BJ (cell line): ENCODE measurements around the gene TOX2. TPM values are rescaled to one million over a fixed set of nuclear protein-coding genes. Genes with fewer than 3 reads are reported as not detected.

ENCODE experiments used
- CTCF ChIA-PET: fragments of 350-600 bp; formaldehyde crosslinking; extraction: SDS; loops from one replicate; lab custom pipeline; 2021; ENCODE audit warnings: antibody characterized with exemption, inconsistent platforms; lab: Yijun Ruan, JAX
- POLR2A ChIA-PET: fragments of 300-600 bp; sonication (Branson Sonifier 250); formaldehyde crosslinking; extraction: SDS; loops from one replicate; lab custom pipeline; 2021; ENCODE audit warnings: antibody characterized with exemption; lab: Charles Lee
- DNase-seq: peaks from one replicate; pipeline ENCODE4 v3.0.0-alpha.2; 2011; ENCODE audit warnings: low read depth
- H3K27me3 ChIP-seq: 2 replicates; pipeline ENCODE4 v1.6.0; 2011; ENCODE audit warnings: low read length; ENCODE audit not compliant: control insufficient read depth, insufficient read depth
- H3K36me3 ChIP-seq: 2 replicates; pipeline ENCODE4 v1.5.1; 2011; ENCODE audit warnings: low read length; ENCODE audit not compliant: control insufficient read depth, insufficient read depth
- H3K4me3 ChIP-seq: 2 replicates; pipeline ENCODE4 v1.5.1; 2011; ENCODE audit warnings: low read depth, mild to moderate bottlenecking, control low read depth, low read length
- polyA plus RNA-seq: library from polyadenylated mRNA; depleted of rRNA; stranded (reverse); fragments of >200 nt; gene quantifications from 2 replicates; pipeline ENCODE4 v1.2.3, GENCODE V29; 2011
- TF ChIP-seq, protein P1 (sequence below): IDR thresholded peaks from 2 replicates; pipeline ENCODE4 v1.5.1; 2011; ENCODE audit warnings: low read depth, mild to moderate bottlenecking, control low read depth, inconsistent platforms, low read length, moderate library complexity; ENCODE audit not compliant: insufficient read depth

TOX2 gene
- polyA plus RNA-seq, 1 experiment: 7.6 TPM

DNA sequence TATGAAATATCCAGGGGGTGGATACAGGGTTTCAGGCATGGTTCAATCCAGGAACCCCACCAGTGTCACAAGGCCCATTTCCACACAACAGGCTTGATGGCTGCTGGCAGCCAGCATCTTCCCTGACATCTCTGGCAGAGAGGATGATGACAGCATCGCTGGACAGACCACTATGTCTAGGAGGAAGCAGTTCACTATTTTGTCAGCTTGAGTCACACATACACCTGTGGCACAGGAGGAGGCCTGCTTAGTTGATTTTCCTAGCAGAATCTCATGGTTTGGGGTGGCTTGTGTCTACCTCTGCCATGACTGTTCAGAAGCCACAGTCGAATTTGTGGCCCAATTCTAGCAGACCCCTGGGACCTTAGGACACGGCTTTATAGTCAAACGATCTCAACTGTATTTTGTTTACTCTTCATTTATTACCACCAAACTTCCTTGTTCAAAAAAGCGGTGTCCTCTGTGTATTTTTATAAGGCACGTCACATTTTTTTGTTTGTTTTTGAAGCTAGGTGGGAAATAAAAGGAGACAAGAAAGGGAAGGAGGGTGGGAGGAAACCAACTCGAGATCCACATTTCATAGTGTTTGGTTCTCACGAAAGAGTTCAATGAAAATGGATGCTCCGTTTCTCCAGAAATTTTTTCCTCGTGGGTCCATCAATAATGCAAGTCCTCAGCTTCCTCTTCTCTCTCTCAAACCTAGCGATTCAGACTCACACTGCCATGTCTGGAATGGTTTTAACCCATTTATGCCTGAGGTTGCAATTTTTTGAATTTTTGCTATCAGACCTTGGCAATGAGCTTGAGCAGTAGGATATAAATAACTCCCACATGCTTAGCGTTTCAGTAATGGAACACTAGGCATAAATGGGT is 94.4 kb downstream of the TOX2 start:
- CTCF ChIA-PET: interaction anchor here (0.9 kb wide), 1 partner anchor 12 kb away, joined by 4 read pairs; no protein-coding TSS in a partner anchor
- Histone ChIP-seq H3K4me3 (no peak overlapping the region), H3K27me3 (no peaks in the 10 kb centered on the region), H3K36me3 (peaks cover 2% of the 10 kb centered on the region; the same call in 1 of the 2 replicates)
- no peak for DNase-seq
- TF ChIP-seq, protein P1, sequence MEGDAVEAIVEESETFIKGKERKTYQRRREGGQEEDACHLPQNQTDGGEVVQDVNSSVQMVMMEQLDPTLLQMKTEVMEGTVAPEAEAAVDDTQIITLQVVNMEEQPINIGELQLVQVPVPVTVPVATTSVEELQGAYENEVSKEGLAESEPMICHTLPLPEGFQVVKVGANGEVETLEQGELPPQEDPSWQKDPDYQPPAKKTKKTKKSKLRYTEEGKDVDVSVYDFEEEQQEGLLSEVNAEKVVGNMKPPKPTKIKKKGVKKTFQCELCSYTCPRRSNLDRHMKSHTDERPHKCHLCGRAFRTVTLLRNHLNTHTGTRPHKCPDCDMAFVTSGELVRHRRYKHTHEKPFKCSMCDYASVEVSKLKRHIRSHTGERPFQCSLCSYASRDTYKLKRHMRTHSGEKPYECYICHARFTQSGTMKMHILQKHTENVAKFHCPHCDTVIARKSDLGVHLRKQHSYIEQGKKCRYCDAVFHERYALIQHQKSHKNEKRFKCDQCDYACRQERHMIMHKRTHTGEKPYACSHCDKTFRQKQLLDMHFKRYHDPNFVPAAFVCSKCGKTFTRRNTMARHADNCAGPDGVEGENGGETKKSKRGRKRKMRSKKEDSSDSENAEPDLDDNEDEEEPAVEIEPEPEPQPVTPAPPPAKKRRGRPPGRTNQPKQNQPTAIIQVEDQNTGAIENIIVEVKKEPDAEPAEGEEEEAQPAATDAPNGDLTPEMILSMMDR: no peak
- POLR2A ChIA-PET: no interaction called here

DNA sequence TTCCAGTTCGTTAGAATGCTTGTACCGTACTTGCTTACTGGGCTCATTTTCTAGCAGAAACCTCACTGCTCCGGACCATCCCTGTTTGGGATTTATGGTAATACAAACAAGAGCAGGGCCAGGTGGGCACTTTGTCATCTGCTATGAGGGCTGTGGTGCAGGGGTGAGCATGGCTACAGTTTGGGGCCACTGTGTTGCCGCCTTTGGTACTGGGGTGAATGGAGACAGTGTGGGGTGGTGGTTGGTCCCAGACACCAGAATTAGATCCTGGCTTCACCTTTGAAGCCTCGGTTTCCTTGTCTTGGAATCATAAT is 95.0 kb downstream of the TOX2 start:
- POLR2A ChIA-PET: no interaction called here
- no peak for DNase-seq
- Histone ChIP-seq H3K4me3 (no peak overlapping the region), H3K36me3 (peaks cover 2% of the 10 kb centered on the region; the same call in 1 of the 2 replicates), H3K27me3 (no peaks in the 10 kb centered on the region)
- CTCF ChIA-PET: interaction anchor here (0.9 kb wide), 1 partner anchor 13 kb away, joined by 4 read pairs; no protein-coding TSS in a partner anchor
- TF ChIP-seq, protein P1: no peak

DNA sequence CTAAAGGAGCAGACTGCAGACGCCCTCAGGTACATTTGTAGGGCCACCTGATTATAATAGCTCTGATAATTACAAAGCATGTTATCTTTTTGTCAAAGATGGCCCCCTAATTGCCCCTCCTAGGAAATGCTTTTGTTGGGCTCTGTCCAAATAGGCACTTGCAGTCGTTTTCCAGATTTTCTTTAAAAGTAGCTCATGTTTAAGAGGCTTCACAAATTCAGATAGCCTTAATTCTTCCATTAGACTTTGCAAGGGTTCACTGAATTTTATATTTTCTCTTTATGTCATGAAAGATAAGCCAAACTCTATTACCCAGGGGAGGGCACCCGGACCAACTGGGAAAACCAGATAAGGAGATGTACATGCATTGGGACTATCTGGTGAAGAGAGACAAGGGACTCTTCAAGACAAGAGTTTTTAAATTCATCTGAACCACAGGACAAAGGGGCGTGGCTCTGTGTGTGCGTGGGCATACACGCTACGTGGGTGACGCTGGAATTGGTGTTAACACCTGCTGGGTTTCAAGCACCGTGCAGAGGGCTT is 95.6 kb downstream of the TOX2 start:
- no peak overlapping the region for H3K4me3 ChIP-seq
- peaks cover 2% of the 10 kb centered on the region; the same call in 1 of the 2 replicates for H3K36me3 ChIP-seq
- DNase-seq: no peak
- H3K27me3 ChIP-seq: no peaks in the 10 kb centered on the region
- POLR2A ChIA-PET: no interaction called here
- CTCF ChIA-PET: interaction anchor here (0.7 kb wide), 1 partner anchor 1104 kb away, joined by 3 read pairs; no protein-coding TSS in a partner anchor
- TF ChIP-seq, protein P1: no peak

DNA sequence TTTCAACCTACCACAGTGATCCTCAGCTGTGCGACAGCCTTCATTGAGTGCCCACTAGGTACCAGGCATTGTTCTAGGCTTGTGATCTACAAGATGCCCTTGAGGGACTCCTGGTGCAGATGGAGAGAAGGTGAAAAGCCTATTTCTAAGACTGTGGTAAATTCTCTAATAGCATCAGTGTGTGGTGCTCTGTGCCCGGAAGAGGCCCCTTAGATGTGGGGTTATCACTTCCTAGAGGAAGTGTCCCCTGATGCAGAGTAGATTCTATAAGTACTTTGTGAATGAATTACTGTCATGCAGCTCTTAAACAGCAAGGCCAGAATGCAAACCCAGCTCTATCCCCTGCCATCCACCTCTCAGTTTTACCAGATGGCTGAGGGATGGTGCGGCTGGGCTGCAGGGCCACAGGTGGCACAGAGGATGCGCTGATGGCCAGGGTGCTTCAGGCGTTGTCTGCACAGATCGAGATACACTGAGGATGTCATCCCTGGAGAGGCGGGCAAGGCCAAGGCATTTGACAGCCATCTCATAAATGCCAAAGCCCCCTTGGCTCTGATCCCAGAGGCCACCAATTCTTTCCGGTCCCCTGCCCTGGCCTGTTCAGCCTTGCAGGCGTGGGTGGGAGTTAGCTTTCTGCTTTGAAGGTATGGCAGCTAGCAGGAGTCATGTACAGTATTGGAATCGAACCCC is 96.7 kb downstream of the TOX2 start:
- TF ChIP-seq, protein P1: no peak
- Histone ChIP-seq H3K4me3 (no peak overlapping the region), H3K27me3 (no peaks in the 10 kb centered on the region), H3K36me3 (peaks cover 2% of the 10 kb centered on the region; the same call in 1 of the 2 replicates)
- POLR2A ChIA-PET: no interaction called here
- no peak for DNase-seq
- CTCF ChIA-PET: interaction anchor here (1.0 kb wide), 1 partner anchor 13 kb away, joined by 3 read pairs; no protein-coding TSS in a partner anchor
